Measurements from ENCODE around the gene ANTXR1. TPM values are rescaled to one million over a fixed set of nuclear protein-coding genes. Genes with fewer than 3 reads are reported as not detected.
A peak's percentile ranks its signal among the peaks of the same experiment; 100 is the strongest.

Gene ANTXR1
- total and polyA plus RNA-seq, 2 experiments from 2014 or later, result 29.1 to 34.7 TPM

DNA sequence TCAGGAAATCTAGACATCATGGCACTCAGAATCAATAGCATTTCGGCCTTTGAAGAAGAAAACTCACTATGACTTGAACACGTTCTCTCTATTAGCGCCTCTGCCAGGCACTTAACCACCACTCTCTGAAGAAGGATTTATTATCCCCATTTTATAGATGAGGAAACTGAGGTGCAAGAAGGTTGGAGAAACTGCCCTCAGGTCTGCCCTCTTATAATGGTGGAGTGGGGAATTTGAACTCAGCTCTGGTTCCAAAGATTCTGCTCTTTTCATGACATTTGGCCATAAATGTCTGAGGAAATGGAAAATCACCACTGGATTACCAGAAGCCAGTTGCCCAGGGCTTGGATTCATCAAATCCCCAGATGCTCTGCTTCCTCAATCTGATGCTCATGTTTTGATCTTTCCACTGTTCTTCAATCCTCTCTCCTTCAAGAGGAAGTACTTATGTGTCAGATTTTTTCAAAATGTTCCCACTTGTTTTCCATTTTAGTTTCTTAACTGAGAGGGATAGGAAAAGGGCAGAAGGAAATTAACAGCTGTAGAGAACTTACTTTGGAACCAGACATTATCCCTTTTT, 68.1 kb downstream of the ANTXR1 start:
- no peak overlapping the region for H2AFZ ChIP-seq
- no peaks in the 10 kb centered on the region for H3K4me1 ChIP-seq (ENCODE audit: insufficient read depth)
- no peak for DNase-seq (ENCODE audit: low spot score)
- H3K9me3 ChIP-seq (ENCODE audit: low read depth), result no peaks in the 10 kb centered on the region
- H4K20me1 ChIP-seq (ENCODE audit: insufficient read depth, poor library complexity, severe bottlenecking), result no peaks in the 10 kb centered on the region
- no peak for TF ChIP-seq EZH2phosphoT487 (IDR thresholded peaks at IDR 0.05; ENCODE audit: low read depth, severe bottlenecking, unreplicated experiment)
- WGBS (ENCODE audit: low lambda C conversion rate, missing lambda C conversion rate), result 96% methylated on average over 3 of the region's 3 CpGs
- H3K27ac ChIP-seq, result no peak overlapping the region
- H3K79me2 ChIP-seq, result no peaks in the 10 kb centered on the region
- H3K27me3 ChIP-seq, result no peaks in the 10 kb centered on the region
- no peak overlapping the region for H3K4me2 ChIP-seq
- H3K9me2 ChIP-seq (replicated peaks; ENCODE audit: insufficient read depth), result no peaks in the 10 kb centered on the region
- no peak overlapping the region for H3K4me3 ChIP-seq
- no peaks in the 10 kb centered on the region for H3K36me3 ChIP-seq (replicated peaks; ENCODE audit: insufficient read depth, low read depth)

- no peak for DNase-seq (ENCODE audit: low spot score)
- Histone ChIP-seq H3K4me2 (no peak overlapping the region), H3K79me2 (no peaks in the 10 kb centered on the region), H4K20me1 (ENCODE audit: insufficient read depth, poor library complexity, severe bottlenecking) (no peaks in the 10 kb centered on the region), H3K27me3 (no peaks in the 10 kb centered on the region), H3K4me3 (no peak overlapping the region), H3K9me3 (ENCODE audit: low read depth) (no peaks in the 10 kb centered on the region), H3K27ac (peak overlapping the region; percentile 52), H3K4me1 (ENCODE audit: insufficient read depth) (no peaks in the 10 kb centered on the region), H3K36me3 (replicated peaks; ENCODE audit: insufficient read depth, low read depth) (no peaks in the 10 kb centered on the region), H3K9me2 (replicated peaks; ENCODE audit: insufficient read depth) (no peaks in the 10 kb centered on the region), H2AFZ (no peak overlapping the region)
- WGBS (ENCODE audit: low lambda C conversion rate, missing lambda C conversion rate), result 97% methylated on average over 4 of the region's 4 CpGs
- TF ChIP-seq EZH2 (IDR thresholded peaks at IDR 0.05; ENCODE audit: borderline replicate concordance) (no peak), EZH2phosphoT487 (IDR thresholded peaks at IDR 0.05; ENCODE audit: low read depth, severe bottlenecking, unreplicated experiment) (no peak)
- TF ChIP-seq, protein P1, sequence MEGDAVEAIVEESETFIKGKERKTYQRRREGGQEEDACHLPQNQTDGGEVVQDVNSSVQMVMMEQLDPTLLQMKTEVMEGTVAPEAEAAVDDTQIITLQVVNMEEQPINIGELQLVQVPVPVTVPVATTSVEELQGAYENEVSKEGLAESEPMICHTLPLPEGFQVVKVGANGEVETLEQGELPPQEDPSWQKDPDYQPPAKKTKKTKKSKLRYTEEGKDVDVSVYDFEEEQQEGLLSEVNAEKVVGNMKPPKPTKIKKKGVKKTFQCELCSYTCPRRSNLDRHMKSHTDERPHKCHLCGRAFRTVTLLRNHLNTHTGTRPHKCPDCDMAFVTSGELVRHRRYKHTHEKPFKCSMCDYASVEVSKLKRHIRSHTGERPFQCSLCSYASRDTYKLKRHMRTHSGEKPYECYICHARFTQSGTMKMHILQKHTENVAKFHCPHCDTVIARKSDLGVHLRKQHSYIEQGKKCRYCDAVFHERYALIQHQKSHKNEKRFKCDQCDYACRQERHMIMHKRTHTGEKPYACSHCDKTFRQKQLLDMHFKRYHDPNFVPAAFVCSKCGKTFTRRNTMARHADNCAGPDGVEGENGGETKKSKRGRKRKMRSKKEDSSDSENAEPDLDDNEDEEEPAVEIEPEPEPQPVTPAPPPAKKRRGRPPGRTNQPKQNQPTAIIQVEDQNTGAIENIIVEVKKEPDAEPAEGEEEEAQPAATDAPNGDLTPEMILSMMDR (IDR thresholded peaks at IDR 0.05; ENCODE audit: poor library complexity), result no peak
Measured at GRCh38 chr2:69081757-69082156, 68.8 kb downstream of the ANTXR1 start.

DNA sequence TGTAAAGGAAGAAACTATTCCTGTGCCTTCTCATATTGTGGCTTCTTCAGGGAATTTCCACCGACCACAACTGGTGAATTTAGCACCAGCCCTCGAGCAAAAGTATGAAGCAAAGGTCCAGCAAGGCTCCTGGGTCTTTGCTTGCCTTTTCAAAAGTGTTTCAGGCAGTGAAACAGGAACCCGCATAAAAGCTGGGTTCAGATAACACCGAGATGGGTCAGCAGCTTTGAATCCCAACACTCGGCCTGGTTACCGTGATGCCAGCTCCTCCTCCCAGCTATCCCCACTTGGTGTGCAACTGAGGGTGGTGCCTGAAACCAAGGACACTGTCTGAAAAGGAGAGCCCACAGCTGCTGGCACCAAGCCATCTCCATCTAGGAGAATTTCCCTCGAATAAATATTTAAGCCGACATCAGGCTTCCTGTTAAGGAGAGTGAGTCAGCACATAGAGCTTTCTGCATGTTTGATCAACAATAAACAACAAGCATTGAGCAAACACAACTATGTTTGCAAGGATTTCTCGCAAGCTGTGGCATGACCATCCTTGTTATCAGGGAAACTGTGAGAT, 69.5 kb downstream of the ANTXR1 start:
- Histone ChIP-seq H3K27me3 (no peaks in the 10 kb centered on the region), H3K79me2 (no peaks in the 10 kb centered on the region), H3K4me2 (no peak overlapping the region), H3K9me3 (ENCODE audit: low read depth) (no peaks in the 10 kb centered on the region), H4K20me1 (ENCODE audit: insufficient read depth, poor library complexity, severe bottlenecking) (no peaks in the 10 kb centered on the region), H2AFZ (no peak overlapping the region), H3K4me3 (no peak overlapping the region), H3K4me1 (ENCODE audit: insufficient read depth) (no peaks in the 10 kb centered on the region), H3K27ac (peak overlapping the region; percentile 73), H3K36me3 (replicated peaks; ENCODE audit: insufficient read depth, low read depth) (no peaks in the 10 kb centered on the region), H3K9me2 (replicated peaks; ENCODE audit: insufficient read depth) (no peaks in the 10 kb centered on the region)
- 46% methylated on average over 9 of the region's 9 CpGs for WGBS (ENCODE audit: low lambda C conversion rate, missing lambda C conversion rate)
- TF ChIP-seq, protein P1 (IDR thresholded peaks at IDR 0.05; ENCODE audit: poor library complexity), result no peak
- TF ChIP-seq EZH2 (IDR thresholded peaks at IDR 0.05; ENCODE audit: borderline replicate concordance) (no peak), EZH2phosphoT487 (IDR thresholded peaks at IDR 0.05; ENCODE audit: low read depth, severe bottlenecking, unreplicated experiment) (no peak)
- peak; percentile 79 for DNase-seq (ENCODE audit: low spot score)

GRCh38 chr2:69083235-69083748, 70.3 kb downstream of the ANTXR1 start:
- WGBS (ENCODE audit: low lambda C conversion rate, missing lambda C conversion rate), result 77% methylated on average over 2 of the region's 2 CpGs
- no peaks in the 10 kb centered on the region for H3K27me3 ChIP-seq
- DNase-seq (ENCODE audit: low spot score), result peak; percentile 39
- H3K27ac ChIP-seq, result peak overlapping the region; percentile 73
- H3K4me3 ChIP-seq, result no peak overlapping the region
- no peaks in the 10 kb centered on the region for H3K79me2 ChIP-seq
- peak overlapping the region; percentile 1 for H3K4me2 ChIP-seq
- no peaks in the 10 kb centered on the region for H3K9me2 ChIP-seq (replicated peaks; ENCODE audit: insufficient read depth)
- TF ChIP-seq, protein P1 (IDR thresholded peaks at IDR 0.05; ENCODE audit: poor library complexity), result no peak
- TF ChIP-seq EZH2phosphoT487 (IDR thresholded peaks at IDR 0.05; ENCODE audit: low read depth, severe bottlenecking, unreplicated experiment) (no peak), EZH2 (IDR thresholded peaks at IDR 0.05; ENCODE audit: borderline replicate concordance) (no peak)
- no peak overlapping the region for H2AFZ ChIP-seq
- no peaks in the 10 kb centered on the region for H3K9me3 ChIP-seq (ENCODE audit: low read depth)
- no peaks in the 10 kb centered on the region for H3K4me1 ChIP-seq (ENCODE audit: insufficient read depth)
- H3K36me3 ChIP-seq (replicated peaks; ENCODE audit: insufficient read depth, low read depth), result no peaks in the 10 kb centered on the region
- no peaks in the 10 kb centered on the region for H4K20me1 ChIP-seq (ENCODE audit: insufficient read depth, poor library complexity, severe bottlenecking)

All from hepatocyte (in vitro differentiated cells).